OCI-LY3 (cell line): ENCODE results near the gene TSPAN15.

Source experiments
- CTCF ChIP-seq: fragments of 200-600, 300-600 bp; sonication (generic); IDR thresholded peaks from 2 replicates; pipeline ENCODE4 v1.5.1; 2014; ENCODE audit warnings: antibody characterized with exemption, low read length, low read depth
- EZH2phosphoT487 ChIP-seq: fragments of 200-600 bp; shearing (Covaris generic); IDR thresholded peaks from 2 replicates; pipeline ENCODE4 v1.6.1; 2018; ENCODE audit warnings: antibody characterized with exemption, mixed run types, low read depth

- TF ChIP-seq EZH2phosphoT487 (no peak), CTCF (no peak)
These were observed 33.7 kb upstream of the TSPAN15 start for GRCh38 chr10:69417542-69417941.
